EH (cell line): Measurements from ENCODE around the gene GRK6.
"Not testable (repeated sequence)": the region's sequence is repeated elsewhere in the genome, so short reads cannot be mapped to it uniquely, and the experiment has no call there.

Source experiments
- DNase-seq: peaks from one replicate; pipeline ENCODE4 v3.0.0-alpha.2; 2015; ENCODE audit warnings: low read depth

GRK6 gene

DNA sequence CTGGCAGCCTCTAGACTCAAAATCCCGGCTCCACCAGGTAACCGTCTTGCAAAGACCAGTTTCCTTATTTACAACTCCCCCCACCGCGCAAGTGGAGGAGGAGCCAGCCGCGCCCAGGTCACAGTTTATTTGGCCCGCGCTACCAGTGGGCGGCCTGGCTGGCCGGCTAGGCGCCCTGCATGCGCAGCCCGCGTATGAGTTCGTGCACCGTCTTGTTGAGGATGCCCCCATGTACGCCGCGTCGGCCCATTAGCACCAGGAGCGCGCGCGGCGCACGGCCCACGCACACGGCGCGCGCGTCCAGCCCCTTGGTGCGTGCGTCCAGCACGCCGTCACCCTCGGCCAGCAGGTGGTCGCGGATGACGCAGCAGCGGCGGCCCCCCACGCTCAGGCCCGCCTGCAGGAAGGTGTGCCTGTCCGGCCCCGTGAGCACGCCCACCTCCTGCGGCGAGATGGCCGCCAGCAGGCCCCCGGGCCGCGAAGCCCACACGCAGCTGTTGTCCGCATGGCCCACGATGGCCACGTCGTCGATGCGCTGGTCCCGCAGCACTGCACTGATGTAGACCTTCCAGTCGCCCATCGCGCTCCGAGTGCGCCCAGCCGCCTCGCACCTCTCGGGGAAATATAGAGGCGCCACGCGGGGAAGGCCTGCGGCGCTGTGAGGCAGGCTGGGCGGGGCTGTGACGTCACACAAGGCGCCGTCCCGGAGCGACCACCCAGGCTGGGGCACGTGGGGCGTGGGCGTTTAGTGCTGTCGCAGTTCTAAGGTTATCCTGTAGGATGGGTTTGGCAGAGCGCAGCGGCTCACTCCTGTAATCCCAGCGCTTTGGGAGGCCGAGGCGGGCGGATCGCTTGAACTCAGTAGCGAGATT, 26.2 kb upstream of the GRK6 start, which contains the start of gene PFN3:
TSS of gene PFN3 (minus strand) at position 665 of the 872 bp plus-strand sequence. CDS start at position 580, 85 bp downstream.
- no peak for DNase-seq

DNA sequence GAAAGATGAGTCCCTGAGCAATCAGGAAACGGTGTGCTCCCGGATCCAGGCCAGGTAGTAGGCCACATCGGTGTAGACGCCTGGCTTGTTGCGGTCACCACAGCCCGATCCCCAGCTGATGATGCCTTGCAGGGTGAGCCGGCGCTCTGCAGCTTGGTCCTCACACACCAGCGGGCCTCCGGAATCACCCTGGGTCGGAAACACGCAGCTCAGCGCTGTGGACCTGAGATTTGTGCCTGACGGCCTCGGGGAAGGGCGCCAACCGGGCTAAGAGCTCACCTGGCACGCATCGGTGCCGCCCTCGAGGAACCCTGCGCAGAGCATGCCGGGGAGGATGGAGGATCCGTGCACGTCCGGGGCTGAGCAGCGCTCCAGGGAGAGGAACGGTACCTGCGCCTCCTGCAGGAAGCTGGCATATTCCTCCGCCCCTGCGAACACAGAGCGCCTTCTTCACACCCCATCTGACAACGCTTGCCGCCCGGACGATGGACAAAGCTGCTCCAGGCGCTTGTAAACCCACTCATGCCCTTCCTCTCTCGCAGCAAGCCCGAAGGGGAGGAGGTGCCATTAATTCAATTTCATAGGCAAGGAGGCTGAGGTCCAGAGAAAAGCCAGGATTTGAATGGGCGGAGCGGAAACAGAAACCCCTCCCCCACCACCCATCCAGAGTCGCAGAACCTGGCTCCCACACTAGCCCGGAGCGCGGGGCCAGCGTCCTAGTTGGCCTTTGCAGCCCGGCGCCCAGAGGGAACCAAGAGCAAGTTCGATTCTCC, 24.0 kb upstream of the GRK6 start:
- DNase-seq: peak; percentile 70

DNA sequence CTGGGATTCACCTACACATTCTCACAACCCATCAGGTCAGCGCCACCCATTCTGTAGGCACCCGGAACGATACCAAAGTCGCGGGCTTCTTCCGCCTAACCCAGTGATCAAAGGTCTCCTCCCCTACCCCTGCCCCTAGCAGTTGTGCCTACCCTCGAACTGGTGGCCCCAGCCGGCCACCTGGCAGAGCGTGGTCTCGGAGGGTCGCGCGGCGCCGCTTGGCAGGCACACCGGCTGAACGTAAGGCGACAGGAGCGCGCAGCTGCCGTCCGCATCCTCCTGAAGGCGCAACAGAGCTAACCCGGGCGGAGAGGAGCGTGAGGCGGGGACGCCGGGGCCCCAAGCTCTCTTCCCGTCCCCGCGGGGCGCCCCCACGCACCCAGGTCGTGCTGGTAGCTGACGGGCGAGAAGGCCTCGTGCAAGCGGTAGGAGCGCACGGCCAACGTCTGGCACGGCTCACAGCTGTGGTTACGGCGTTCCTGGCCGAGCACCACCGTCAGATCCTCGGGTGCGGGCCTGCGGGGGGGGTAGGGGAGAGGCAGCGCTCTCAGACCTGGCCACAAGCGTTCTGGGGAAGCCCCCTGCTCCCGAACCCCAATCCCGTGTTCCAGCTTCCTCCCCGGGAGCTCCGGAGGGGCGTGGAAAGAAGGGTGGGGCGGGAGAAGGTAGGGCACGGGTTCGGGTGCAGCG, 23.2 kb upstream of the GRK6 start:
- peak; percentile 37 for DNase-seq

DNA sequence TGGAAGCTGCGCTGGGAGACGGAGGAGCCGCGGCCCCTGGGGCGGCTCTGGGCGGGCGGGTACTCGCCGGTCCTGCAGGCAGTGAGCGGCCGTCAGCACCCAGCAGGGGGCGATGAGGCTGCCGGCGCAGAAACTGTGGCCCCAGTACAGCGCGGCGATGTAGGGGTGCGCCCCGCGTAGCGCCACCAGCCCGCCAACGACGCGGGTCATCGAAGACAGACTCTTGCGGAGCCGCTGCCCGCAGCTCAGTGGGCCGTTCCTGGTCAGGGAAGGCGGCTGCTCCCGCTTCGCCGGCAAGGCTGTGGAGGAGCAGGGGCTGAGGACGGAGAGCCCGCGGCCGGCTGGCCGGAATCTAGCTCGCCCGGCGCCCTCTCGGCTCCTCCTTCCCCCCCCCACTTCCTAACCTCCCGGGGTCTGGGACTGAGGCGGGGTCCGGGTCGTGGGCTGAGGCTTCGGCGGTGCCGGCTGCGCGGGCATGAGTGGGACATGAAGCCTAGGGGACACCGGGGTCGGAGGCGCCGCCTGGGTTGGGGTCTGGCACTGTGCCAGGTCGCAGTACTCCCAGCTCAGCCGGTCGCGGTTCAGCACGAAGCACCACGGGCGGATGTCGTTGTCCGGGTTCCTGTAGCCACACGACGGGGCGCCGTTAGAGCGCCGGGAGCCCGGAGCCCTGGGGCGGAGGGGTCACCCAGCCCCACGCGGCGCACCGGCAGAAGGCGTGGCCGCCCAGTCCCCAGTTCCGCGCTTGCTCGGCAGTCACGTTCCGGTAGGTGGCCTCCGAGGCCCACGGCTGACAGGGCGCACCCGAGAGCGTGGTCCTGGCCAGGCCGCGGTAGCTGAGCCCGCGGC, 22.5 kb upstream of the GRK6 start:
- DNase-seq: peak; percentile 84

DNA sequence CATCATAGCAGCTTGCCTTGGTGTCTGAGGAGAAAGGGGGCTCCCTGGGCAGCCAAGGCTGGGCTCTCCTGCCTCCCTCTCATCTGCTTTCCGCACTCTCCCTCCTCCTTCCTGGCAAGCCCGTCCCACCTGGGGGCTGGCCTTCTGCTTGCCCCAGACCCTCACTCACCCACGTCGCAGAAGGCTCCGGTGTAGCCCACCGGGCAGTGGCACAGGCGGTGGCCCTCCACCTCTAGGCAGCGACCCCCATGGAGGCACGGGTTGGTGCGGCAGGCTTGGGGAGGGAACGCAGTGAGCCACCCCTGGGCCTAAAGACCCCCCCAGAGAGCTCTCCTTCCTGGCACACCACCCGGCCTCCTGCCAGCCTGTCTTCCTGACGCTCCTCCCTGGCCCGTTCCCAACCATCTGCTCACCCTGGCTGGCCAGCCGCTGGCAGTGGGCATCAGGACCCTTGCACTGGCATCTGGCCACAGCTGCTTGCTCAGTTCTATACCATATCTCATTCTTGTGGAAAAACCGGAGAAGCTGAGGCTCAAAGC, 21.8 kb upstream of the GRK6 start:
- no peak for DNase-seq

DNA sequence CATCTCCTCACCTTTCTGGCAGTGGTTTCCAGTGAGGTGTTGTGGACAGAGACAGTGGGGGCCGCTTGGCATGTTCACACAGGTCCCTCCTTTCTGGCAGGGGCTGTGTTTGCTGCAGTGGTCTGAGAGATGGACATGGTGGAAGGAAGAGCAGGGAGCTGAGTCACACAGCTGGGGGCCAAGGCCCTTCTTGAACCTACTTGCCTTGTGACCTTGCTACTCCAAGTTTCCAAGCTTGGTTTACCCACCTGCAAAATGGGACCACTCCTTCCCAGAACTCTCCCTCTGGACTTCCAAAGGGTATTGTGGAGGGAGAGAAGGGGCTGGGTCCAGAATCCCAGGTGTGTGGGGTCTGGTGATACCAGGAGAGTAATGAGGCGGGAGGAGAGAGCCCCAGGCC, 21.2 kb upstream of the GRK6 start:
- no peak for DNase-seq

DNA sequence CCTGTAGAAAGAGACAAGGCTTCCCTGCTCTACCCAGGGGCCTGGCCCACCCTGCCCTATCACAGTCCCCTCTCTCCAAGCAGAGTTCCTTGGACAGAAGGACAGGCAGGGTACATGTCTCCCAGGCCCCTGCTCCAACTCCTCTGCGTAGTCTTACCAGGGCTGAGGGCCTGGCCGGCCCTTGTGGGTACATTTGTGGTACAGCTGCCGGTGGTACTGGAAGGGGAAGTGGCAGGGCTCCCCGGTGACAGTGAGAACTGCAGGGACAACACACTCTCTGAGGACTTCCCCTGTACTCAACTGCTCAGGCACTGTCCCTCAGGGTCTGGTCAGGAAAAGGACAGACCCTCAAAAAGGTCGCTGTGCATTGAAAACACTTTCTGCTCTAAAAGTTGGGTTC, 20.7 kb upstream of the GRK6 start:
- no peak for DNase-seq

DNA sequence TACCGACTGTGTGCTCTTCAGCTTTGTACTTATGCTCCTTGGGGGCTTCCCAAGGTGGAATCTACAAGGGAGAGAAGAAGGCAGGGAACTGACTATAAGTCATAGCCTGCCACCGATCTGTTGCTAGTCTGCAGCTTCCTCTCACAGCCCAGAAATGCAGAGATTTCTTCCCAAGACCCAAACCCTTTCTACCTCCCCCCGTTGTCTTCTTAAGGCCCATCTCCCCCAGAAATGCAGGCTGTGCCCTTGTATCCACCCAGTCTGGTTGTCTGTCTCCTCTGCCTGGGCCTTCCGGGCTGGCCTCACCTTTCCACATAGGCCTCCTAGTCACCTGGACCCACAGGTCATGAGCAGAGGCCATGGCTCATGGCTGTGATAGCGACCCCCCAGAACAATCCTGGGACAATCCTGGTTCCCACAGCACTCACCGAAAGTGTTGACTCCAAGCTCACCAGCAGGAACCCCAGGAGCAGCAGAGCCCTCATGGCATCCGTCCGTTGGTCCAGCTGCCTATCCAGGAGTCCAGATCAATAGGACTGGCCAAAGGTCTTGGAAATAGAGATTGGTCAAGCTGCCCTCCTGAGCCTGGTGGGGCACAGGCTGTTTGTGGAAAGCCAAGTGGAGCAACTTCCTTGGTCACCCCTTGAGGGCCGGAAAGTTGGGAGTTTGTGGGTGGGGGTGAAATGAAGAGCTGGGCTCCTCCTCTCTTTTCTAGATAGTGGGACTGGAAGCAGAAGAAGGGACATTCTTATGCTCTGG, 17.3 kb upstream of the GRK6 start, which contains the start of gene F12:
TSS of gene F12 (minus strand) at position 522 of the 759 bp plus-strand sequence. CDS start at position 485, 37 bp downstream.
- no peak for DNase-seq

DNA sequence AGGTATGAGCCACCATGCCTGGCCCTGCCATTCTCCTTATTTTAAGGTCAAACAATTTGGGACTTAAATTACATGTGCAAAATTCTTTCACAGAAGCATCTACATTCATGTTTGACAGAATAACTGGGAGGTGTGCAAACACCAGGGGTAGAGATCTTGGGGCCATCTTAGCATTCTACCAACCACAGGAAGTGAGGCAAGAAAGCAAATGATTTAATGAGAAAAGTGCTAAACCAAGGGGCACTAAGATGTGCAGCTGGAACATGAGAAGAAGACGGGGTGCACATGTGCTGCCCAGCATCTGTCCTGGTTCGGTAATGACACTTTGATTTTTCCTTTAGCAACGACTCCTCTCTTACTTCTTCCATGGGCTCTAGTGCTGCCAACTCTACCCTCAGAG, 15.9 kb upstream of the GRK6 start:
- DNase-seq: no peak

DNA sequence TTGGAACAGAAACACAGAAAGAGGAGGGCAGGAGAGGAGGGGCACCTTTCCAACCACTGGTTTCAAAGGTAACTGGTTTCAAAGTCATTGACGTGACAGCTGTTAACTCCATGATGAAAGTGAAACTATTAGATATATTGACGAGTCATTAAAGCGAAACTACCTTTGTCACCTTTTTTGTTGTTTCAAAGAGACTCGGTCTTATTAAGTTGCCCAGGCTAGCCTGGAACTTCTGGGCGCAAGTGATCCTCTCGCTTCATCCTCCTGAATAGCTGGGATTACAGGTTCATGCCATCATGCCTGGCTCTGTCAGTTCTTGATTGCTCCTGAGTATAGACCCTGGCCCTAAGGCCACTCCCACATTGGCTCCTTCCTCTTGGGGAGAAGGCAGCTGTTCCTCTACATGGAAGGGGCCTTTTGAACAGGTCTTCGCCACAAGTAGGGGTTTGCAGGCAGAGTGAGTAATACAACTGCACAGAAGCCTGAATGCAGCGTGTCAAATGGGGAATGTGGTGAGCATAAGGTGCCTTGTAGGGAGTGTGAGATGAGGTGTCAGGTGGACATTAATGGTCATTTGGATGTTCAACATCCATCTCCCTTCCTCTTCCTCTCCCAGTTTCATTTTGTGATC, 13.8 kb upstream of the GRK6 start:
- no peak for DNase-seq

DNA sequence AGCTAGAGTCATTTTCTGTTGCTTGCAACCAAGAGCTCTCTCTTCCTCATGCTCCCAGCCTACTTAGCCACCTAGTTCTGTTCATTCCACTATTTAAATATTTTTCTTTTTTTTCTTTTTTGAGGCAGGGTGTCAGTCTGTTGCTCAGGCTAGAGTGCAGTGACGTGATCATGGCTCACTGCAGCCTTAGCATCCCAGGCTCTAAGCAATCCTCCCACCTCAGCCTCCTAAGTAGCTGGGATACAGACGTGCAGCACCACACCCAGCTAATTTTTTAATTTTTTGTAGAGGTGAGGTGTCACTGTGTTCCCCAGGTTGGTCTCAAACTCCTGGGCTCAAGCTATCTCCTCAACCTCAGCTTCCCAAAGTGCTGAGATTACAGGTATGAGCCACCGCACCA, 12.0 kb upstream of the GRK6 start:
- no peak for DNase-seq

DNA sequence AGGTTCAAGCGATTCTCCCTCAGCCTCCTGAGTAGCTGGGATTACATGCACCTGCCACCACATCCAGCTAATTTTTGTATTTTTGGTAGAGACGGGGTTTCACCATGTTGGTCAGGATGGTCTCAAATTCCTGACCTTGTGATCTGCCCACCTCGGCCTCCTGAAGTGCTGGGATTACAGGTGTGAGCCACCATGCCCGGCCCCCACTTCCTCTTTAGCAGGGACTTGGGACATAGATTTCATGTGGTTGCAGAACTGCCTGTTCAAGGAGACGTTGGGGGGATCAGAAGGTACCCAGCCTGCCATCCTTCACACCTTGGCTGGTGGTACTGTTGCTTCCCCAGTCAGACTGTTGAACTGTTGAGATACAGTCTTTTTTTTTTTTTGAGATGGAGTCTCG, 9.4 kb upstream of the GRK6 start:
- DNase-seq: not testable (repeated sequence)

DNA sequence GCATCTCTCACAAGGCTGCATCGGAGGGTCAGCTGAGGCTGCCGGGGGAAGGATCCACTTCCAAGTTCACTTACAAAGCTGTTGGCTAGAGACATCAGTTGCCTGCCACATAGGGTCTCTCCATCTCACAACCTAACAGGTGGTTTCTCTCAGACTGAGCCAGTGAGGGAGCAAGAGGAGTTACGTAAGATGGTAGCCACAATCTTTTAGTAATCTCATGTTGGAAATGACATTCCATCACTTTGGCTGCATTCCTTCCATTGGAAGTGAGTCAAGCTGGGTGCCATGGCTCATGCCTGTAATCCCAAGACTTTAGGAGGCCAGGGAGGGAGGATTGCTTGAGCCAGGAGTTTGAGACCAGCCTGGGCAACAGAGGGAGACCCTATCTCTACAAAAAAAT, 7.4 kb upstream of the GRK6 start:
- DNase-seq: peak; percentile 72

DNA sequence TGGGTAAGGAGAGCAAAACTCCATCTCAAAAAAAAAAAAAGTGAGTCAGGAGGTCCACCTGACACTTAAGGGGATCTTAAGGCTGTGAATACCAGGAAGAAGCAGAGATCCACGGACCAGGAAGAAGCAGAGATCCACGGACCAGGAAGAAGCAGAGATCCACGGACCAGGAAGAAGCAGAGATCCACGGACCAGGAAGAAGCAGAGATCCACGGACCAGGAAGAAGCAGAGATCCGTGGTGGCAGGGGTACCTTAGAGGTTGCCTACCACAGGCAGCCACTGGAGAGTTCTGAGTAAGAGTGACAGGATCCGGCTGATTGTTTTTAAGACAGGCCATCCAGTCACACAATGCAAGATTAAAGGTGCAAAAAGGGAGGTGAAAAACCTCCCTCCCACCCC, 6.0 kb upstream of the GRK6 start:
- DNase-seq: not testable (repeated sequence)

DNA sequence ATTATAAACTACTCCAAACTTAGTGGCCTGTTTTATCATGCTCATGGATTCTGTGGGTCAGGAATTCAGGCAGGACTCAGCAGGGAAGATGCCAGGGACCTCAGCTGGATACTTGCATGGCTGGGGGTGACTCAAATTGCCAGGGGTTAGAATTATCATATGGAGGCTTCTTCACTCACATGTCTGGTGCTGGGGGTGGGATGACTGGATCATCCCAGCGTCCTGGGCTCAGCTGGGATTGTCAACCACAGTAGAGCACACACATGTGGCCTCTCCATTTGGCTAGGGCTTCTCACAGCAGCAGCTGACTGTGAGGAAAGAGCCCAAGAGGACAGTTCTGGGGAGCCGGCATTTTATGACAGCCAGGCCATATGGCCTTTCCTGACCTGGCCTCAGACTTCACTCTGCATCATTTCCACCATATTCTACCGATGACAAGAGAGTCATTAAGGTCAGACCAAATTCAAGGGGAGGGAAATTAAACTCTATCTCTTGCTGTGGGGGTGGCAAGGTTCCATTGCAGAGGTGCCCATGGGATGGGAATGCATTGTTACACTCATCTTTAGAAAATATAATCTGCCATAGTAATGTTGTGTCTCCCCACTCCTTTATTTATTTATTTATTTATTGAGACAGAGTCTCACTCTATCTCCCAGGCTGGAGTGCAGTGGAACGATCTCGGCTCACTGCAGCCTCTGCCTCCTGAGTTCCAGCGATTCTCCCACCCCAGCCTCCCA, 5.2 kb upstream of the GRK6 start:
- DNase-seq: peak; percentile 57

DNA sequence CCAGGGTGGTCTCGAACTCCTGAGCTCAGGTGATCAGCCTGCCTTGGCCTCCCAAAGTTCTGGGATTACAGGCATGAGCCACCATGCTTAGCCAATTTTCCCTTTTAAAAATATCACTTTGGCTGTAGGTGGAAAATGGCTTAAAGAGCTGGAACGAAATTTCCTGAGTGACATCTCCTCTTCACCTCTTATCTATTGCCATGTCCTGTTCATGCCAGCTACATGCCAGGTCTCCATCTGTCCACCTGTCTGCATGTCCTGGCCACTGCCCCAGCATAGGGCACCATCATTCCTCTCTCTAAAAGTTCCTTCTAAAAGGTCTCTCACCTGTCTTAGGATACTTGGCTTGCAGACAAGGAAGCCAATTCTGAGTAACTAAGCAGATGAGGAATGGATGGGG, 2.8 kb upstream of the GRK6 start:
- DNase-seq: no peak

DNA sequence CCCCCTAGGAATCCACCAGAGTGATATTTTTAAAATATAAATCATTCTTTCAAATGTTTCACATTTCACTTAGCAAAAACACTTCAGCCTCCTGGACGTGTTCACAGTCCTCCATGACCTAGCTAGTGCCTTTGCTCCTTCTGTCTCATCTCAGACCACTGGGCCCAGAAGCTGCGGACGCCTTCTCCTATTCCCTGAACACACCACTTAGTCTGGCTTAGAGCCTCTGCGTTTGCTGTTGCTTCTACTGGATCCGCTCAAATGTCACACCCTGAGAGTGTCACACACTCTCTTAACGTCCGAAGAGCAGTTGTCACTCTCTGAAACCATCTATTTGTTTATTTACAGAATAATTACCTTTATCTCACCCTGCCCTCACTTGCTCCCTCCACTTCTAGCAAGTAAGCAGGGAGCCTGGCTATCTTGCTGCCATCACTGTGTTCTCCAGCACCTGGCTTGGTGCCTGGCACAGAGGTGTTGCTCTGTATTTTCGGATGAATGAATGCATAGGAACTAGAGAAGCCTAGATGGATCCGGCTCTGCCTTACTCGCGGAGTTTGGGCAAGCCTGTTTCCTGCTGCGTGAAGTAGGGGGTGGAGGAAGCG, 1.2 kb upstream of the GRK6 start:
- no peak for DNase-seq

DNA sequence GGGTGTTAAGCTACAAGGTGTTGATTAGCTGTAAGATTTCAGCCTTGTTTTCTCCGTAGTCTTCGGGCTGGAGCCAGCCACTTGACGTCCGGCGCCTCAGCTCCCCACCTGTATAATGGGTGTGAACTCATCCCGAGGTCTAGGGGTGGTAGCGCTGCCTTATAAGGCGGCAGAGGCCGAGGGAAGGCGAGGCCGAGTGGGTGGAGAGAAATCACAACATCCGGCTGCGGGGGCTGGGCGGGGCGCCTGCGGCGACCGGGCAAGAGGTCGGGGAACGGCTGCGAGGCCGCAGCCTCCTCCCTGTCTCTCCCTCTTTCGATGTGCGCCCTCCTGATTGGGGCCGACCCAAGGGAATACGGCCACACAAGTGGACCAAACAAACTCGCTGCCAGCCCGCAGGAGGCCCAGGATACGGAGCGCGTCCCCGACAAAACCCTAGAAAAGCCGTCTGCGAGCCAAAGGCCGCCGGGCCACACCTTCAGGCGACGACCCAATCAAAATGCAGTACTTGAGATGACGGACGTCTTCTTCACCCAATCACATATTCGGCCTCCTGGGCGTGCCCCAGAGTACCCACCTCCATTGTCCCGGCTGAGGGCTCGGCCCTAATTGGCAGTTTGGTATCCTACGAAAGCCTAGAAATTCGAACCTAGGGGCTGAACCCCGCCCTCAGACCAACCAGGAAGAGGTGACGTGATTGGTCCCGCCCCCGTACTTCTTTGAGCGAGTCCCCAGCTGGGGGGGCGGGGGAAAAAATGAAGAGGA, 493 bp upstream of the GRK6 start:
- DNase-seq: peak; percentile 100
